VCaP (cell line): ENCODE data around the gene PLCB2.

Experiments
- H3K27ac ChIP-seq: fragments of 450-650 bp; 2 replicates; pipeline ENCODE4 v1.5.1; 2017
- CTCF ChIP-seq: fragments of 450-650 bp; conservative IDR thresholded peaks from 2 replicates; pipeline ENCODE4 v1.5.1; 2017; ENCODE audit warnings: mild to moderate bottlenecking, moderate library complexity

The PLCB2 gene

GRCh38 chr15:40285554-40286011 is 22.2 kb downstream of the PLCB2 start:
- peak overlapping the region; percentile 99 for H3K27ac ChIP-seq
- TF ChIP-seq CTCF = no peak

- H3K27ac ChIP-seq = peak overlapping the region; percentile 99
- no peak for TF ChIP-seq CTCF
These were observed 22.6 kb downstream of the PLCB2 start for GRCh38 chr15:40285151-40285550.

GRCh38 chr15:40283615-40284300 is 24.0 kb downstream of the PLCB2 start:
- H3K27ac ChIP-seq = peak overlapping the region; percentile 82
- no peak for TF ChIP-seq CTCF

DNA sequence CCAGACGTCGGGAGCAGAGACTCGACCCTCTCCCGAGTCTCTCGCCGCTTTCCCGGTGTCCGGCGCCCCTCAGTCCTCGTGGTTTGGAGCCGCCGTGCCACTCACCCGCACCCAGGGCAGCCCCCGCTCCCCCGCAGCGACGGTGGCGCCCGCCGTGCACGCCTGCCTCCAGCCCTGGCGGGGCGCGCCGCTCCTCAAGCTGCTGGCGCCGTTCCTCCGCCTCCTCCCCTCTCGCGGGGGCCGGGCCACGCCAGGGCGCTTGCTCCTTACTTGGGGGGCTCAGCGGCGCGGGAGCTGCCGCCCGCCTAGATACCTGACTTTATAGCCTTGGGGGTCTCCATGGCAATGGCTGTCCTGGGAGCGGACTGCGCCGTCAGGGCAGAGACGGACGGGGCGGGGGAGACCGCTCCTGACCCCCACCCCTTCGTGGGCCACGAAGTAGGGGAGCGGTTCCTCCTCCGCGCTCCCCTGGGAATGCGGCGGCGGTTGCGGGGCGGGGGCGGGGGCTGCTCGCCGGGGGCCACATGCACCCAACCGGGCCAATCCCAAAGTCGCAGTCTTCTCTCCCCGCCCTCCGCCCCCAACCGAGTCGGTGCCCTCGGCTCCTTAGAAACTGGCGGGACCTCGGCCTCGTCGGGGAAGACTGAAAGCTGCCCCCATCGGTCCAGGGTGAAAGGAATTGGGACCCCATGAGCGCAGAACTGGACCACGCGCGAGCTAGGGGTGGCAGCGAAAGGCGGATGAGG is 24.7 kb downstream of the PLCB2 start, which contains the start of gene ANKRD63:
Gene ANKRD63, minus strand, starts transcription at position 196 of the 746 bp plus-strand sequence. CDS start 478 bp downstream, outside the sequence.
- TF ChIP-seq CTCF = no peak
- H3K27ac ChIP-seq = peak within 1 kb of the TSS; percentile 82

GRCh38 chr15:40282147-40282868 is 25.4 kb downstream of the PLCB2 start:
- H3K27ac ChIP-seq = peak overlapping the region; percentile 82
- TF ChIP-seq CTCF = peak; percentile 79

- peak overlapping the region; percentile 82 for H3K27ac ChIP-seq
- no peak for TF ChIP-seq CTCF
These were observed 26.0 kb downstream of the PLCB2 start for GRCh38 chr15:40281801-40282146.

DNA sequence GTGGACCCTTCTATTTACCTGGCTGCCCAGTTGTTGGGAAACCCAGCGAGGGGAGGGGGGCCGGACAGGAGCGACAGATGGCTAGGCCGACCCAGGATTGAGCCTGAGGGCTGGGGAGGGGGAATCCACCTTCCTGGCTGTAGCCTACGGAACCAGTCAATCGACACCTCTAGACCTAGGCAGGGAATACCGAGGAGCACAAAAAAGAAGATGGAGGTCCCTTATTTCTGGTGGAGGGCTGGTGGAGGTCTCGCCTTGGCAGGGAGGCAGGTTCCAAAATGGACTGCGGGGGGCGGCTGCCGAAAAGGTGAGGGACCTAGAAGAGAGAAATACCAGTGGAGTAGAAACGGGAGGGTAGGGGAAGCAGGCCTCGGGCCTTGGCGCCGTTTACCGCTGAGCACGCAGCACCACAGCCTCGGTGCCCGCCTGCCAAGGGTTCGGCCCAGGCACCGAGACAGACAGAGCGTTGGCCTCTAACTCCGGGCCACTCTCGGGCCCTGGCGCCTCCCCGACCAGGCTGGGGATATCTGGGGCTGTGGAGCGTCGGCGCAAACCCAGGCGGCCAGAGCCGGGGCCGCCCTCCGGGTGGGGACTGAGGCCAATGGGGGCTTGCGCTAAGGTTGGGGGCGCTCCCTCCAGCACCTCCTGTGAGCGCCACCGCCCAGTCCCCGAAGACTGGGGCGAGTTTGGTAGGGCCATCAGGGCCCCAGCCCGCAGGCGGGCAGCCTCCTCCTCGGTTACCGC is 26.5 kb downstream of the PLCB2 start:
- no peak for TF ChIP-seq CTCF
- H3K27ac ChIP-seq = peak overlapping the region; percentile 82
